NCI-H1930 (cell line): ENCODE measurements around the gene BST1.

Source experiments
- DNase-seq, 2 experiments: peaks; one replicate each; lab custom pipeline; 2025; lab: John Stamatoyannopoulos, UW

The BST1 gene

DNA sequence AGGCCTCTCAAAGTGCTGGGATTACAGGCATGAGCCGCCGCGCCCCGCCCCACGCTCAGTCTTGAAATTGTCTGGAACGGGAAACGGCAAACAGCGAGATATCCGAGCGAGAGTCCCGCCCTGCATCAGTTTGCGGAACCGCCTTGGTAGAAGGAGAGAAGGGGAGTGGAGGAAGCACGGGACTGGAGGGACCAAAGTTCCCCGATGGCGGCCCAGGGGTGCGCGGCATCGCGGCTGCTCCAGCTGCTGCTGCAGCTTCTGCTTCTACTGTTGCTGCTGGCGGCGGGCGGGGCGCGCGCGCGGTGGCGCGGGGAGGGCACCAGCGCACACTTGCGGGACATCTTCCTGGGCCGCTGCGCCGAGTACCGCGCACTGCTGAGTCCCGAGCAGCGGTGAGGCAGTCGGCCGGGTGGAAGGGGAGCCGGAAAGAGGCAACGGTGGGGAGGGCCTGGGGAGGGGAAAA is at the start of gene BST1:
TSS of gene BST1 (plus strand) at position 125 of the 463 bp plus-strand sequence. CDS start at position 205, 80 bp downstream.
- no peak for DNase-seq

- no peak for DNase-seq
Measured at GRCh38 chr4:15653420-15653819, 49.4 kb upstream of the BST1 start.

DNA sequence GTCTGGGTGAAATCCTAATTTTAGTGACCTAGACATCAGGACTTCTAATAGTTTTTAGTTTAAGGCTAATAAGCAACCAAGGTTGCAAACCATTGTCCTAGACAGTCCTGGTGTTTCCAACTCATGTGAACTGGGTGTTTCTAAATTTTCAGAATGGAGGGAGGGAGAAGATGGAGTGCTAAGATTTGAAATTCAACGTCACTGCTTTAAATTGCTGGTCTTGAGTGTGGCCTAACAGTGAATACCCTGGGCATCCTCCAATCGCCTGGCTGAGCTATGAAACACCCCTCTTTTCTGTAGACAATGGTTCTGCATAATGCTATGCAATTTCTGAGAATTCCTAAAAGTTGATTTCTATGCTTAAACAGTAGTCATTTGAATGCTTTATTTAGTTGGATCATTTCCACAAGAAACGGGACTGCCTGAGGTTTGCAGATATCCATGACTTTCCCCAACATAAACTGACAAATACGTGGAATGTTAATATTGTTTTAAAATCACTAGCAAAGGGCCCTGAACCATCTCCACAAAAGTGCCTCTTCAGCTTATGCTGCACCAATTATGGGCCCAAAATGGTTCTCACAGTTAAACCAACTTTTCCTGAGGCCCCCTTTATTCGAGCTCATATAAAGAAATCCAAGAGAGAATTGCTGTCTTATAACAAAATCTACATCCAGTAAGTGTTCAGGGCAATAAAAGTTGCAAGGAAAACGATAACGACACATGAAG is 48.8 kb upstream of the BST1 start:
- no peak for DNase-seq

- peak in 1 of 2 experiments; percentile 44 for DNase-seq
Measured at GRCh38 chr4:15654593-15655222, 48.2 kb upstream of the BST1 start.

DNA sequence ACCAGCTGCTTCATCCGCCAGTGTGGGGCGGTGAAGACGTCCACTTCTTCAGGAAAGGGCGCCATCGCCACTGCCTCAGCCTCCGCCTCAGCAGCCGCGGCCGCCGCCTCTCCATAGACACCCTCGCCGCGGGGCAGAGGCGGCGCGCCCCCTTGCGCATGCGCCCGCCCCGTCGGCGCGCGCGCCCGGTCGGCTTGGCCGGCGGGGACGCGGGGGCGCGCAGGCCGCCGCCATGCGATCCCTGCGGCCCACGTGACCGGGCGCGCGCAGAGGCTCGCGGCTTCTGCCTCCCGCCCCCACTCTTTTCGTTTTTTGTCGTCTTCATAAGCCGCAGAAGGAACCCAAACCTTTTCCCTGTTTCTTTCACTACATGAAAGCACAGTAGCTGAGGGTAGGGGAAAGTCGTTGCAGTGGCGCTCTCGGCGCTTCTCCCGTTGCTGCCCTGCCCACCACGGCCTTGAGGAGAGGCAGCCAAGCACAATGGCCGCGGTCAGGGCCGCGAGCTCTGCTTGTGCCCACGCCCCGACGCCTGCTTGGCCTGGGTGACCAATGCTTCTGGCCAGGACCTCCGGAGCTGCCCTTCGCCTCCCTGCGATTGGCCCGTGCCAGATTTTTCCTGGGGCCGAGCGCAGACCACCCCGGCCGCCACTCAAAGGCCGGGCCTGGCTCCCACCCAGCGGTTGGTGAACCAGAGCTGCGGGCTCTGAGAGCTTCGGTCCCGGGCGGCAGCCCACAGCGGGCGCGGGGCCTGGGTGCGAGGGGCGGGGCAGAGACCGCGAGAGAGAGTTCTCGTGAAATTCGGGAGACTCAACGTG is 47.4 kb upstream of the BST1 start, which contains the start of gene FBXL5:
TSS of gene FBXL5 (minus strand) at position 135 of the 815 bp plus-strand sequence. CDS start at position 65, 70 bp downstream.
- DNase-seq, result peak; percentile 44 to 91

DNA sequence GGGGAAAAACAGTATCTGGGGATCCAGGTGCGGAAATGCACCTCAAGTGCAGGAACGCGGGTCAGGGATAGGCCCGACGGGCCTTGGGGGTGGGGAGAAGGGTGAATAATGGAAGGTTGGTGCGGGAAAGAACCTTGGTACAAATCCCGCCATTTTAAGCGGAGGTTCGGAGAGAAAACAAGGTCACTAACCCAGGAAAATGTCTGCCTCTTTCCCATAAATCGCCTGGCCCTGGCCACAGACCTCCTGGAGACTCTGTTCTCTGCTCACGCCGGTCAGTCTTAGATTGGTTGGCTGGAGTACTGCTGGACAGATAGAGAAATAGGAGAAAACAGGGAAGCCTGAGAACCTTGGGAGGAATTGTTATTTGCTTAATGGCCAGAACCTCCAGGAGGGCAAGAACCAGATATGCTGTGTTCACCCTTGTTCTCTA is 46.8 kb upstream of the BST1 start:
- peak in 1 of 2 experiments; percentile 18 for DNase-seq

DNA sequence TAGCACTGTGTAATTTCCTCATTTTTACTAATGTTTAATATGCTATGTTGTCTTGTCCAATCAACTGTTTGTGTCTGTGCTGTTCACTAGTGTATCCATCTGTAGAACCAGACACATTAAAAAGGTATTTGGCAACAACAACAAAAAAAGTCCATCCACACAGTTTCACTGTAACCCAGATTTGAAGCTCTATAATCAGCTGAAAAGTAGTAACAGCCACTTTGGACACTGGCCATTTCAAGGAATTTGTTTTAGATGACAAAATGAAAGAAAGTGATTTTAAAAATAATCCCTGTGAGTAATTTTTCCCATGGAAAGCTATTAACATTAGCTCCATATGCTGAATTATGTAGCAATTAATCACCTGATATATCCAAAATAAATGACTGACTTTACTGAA is 45.5 kb upstream of the BST1 start:
- DNase-seq, result no peak

GRCh38 chr4:15658136-15658770 is 44.6 kb upstream of the BST1 start:
- no peak for DNase-seq

DNA sequence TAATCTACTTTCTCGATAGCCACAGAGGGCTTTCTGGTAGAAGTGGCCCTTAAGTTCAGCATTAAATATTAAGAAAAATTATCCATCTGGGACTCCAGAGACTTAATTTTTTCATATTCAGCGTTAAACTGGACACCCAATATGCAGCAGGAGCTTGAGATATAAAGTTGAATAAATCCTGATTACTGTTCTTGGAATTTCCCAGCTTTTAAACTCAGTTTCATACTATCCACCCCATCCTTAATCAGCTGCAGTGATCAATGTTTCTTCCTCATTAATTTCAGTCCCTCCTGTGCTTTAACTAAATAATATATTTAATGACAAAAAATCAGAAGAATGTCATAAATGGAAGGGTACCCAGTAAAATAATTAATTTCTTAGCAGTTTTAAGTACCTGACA is 44.1 kb upstream of the BST1 start:
- DNase-seq, result no peak

GRCh38 chr4:15659768-15660570 is 42.9 kb upstream of the BST1 start:
- no peak for DNase-seq

- DNase-seq, result no peak
Measured at GRCh38 chr4:15665753-15666365, 37.0 kb upstream of the BST1 start.

GRCh38 chr4:15667006-15667405 is 35.9 kb upstream of the BST1 start:
- DNase-seq, result no peak

DNA sequence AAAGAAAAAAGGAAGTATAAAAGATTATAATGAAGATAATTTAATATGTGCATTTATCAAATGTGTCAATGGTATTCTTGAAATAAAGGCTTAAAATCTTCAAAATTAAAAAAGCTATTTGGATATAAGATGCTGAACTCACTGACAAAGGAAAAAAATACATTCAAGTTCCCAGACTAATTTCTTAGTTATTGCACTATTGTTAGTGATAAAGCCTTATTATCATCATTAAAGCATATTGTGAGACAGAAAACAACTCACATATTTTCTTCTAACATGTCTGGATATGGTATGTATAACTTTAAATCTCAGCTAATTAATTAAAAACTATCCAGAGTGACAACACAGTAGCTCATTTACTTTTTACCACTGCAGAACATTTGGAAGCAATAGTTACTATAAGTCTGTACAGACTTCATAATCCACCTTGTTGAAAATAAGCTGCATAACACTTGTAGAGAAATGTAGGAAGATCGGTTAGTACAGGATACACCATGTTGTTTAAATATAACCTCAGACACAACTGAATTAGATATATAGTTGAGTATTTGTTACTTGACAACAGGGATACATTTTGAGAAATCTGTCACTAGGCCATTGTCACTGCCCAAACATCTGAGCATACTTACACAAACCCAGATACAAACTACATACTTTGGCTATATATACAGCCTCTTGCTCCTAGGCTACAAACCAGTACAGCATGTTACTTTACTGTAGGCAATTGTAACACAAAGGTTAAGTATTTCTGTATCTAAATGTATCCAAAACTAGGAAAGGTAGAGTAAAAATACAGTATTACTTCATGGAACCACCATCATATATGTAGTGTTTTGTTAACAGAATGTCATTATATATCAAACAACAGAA is 34.1 kb upstream of the BST1 start:
- no peak for DNase-seq

DNA sequence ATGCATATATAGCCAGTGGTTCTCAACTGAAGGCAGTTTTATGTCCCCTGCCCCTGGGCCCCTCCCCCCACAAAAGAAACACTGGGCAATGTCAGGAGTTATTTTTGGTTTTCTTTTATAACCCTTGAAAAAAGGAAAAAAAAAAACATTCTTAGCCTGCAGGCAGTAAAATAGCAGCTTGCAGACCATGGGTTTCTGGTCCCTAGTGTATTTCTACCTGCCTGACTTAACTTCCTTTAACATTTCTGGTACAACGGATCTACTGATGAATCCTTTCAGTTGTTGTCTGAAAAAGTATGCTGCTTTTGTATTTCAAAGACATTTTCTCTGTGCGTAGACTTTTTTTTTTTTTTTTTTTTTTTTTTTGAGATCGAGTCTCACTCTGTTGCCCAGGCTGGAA is 32.3 kb upstream of the BST1 start:
- DNase-seq, result no peak

DNA sequence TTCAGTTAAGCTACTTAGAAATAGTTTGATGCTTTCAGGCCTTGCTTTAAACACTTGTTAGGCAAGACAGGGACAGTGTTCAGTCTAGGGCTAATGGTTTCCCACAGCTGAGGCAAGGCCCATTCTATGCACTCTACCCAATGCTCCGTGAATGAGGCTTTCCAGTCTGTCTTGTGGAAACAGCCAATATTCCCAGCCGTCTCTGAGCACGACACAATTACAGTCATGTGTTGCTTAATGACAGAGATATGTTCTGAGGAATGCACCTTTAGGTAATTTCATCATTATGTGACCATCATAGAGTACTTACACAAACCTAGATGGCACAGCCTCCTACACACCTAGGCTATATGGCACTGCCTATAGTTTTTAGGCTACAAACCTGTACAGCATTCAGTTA is 30.8 kb upstream of the BST1 start:
- DNase-seq, result no peak

GRCh38 chr4:15673337-15673736 is 29.5 kb upstream of the BST1 start:
- no peak for DNase-seq

DNA sequence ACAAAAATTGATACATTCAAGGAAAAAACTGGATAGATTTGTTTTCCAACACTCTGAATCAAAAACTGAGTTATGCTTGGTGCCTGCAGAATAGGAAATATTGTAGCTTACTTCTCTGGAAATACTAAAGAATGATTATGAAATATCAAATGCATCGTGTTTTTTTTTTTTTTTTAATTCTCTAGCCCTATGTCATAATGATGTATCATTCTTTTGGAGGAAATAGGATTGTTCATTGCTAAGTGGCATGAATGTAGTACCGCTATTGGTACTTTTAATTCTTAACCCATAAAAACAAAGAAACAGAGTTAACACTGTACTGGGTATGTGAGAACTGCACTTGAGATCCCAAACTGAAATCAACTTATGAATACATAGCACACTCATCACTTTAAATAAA is 28.8 kb upstream of the BST1 start:
- no peak for DNase-seq

- DNase-seq, result no peak
Measured at GRCh38 chr4:15674926-15675325, 27.9 kb upstream of the BST1 start.

GRCh38 chr4:15675356-15675755 is 27.5 kb upstream of the BST1 start:
- DNase-seq, result no peak

- no peak for DNase-seq
Measured at GRCh38 chr4:15676039-15676438, 26.8 kb upstream of the BST1 start.
